K562 (cell line): ENCODE measurements around the gene SPCS3. TPM values are rescaled to one million over a fixed set of nuclear protein-coding genes. Genes with fewer than 3 reads are reported as not detected.

Experiments
- ATAC-seq: fragments of 200-7000 bp; cut with Tn5 transposase; 3 replicates; pipeline ENCODE4 v1.9.1; 2020; ENCODE audit warnings: moderate library complexity
- BruUV-seq: library from RNA; stranded (reverse); fragments of 400-500 nt; replicated peaks from 2 replicates; lab custom pipeline; 2021; lab: Mats Ljungman, UMichigan
- CTCF ChIA-PET: fragments of 300-600 bp; formaldehyde crosslinking; extraction: SDS; loops from one replicate; lab custom pipeline; 2021; ENCODE audit warnings: low intra/inter-chr PET ratio; lab: Yijun Ruan, JAX
- POLR2A ChIA-PET: fragments of 300-600, 350-650 bp; sonication (Branson Sonifier 250); formaldehyde crosslinking; extraction: SDS; loops from one replicate; lab custom pipeline; 2021; ENCODE audit warnings: antibody characterized with exemption, inconsistent platforms; lab: Yijun Ruan, JAX
- DNase-seq, 4 experiments: peaks; one replicate each; pipeline versions ENCODE4 v3.0.0 to v3.0.0-alpha.2; 2011 to 2018; ENCODE audit warnings: low spot score in 3 of 4, mixed read lengths in 3 of 4; ENCODE audit errors: extremely low read depth in 1 of 4
- FAIRE-seq: peaks from 2 replicates; lab custom pipeline; 2011; peaks lifted over from hg19 to GRCh38; lab: Jason Lieb, UNC
- H2AFZ ChIP-seq: 2 replicates; pipeline ENCODE4 v1.6.0; 2011; ENCODE audit warnings: low read depth, low read length, control low read depth, inconsistent platforms
- H3K27ac ChIP-seq: fragments of 200-600 bp; 3 replicates; pipeline ENCODE4 v1.8.0; 2011; ENCODE audit warnings: low read depth, mild to moderate bottlenecking, control low read depth, inconsistent platforms, low read length, moderate library complexity, mixed read lengths; ENCODE audit errors: extremely low read depth
- H3K27me3 ChIP-seq, 2 experiments: fragments of 300-600 bp in 1 of 2; 2 replicates in 1 of 2; 3 replicates in 1 of 2; pipeline versions ENCODE4 v1.6.0 to v1.8.0; 2011; ENCODE audit warnings: inconsistent platforms in 2 of 2, low read length in 2 of 2, mild to moderate bottlenecking in 1 of 2, mixed read lengths in 1 of 2, moderate library complexity in 1 of 2; ENCODE audit not compliant: control insufficient read depth in 2 of 2, insufficient read depth in 2 of 2
- H3K36me3 ChIP-seq: fragments of 300-600 bp; 3 replicates; pipeline ENCODE4 v1.8.0; 2011; ENCODE audit warnings: mild to moderate bottlenecking, low read length, inconsistent platforms; ENCODE audit not compliant: control insufficient read depth, insufficient read depth
- H3K4me1 ChIP-seq, 2 experiments: fragments of 200-600 bp in 1 of 2; replicated peaks in 1 of 2; 2 replicates in 1 of 2; 3 replicates in 1 of 2; pipeline versions ENCODE4 v1.5.1 to v1.8.0; 2011; ENCODE audit warnings: inconsistent platforms in 2 of 2, low read length in 2 of 2, mild to moderate bottlenecking in 1 of 2, mixed read lengths in 1 of 2, moderate library complexity in 1 of 2; ENCODE audit not compliant: control insufficient read depth in 2 of 2, insufficient read depth in 2 of 2
- H3K4me2 ChIP-seq: 2 replicates; pipeline ENCODE4 v1.6.1; 2011; ENCODE audit warnings: low read length, control low read depth, inconsistent platforms, mixed read lengths; ENCODE audit not compliant: insufficient read depth
- H3K4me3 ChIP-seq: fragments of 200-600 bp; sonication (generic), shearing (Covaris generic); 2 replicates; pipeline ENCODE4 v1.5.1; 2016; ENCODE audit warnings: control low read depth, inconsistent platforms
- H3K79me2 ChIP-seq: fragments of 200-600 bp; 3 replicates; pipeline ENCODE4 v1.8.0; 2011; ENCODE audit warnings: low read length, inconsistent platforms; ENCODE audit not compliant: control insufficient read depth, insufficient read depth
- H3K9ac ChIP-seq, 2 experiments: 2 replicates each; pipeline versions ENCODE4 v1.6.0 to v1.6.1; 2011; ENCODE audit warnings: low read depth in 2 of 2, low read length in 2 of 2, control low read depth in 1 of 2, inconsistent platforms in 1 of 2, mild to moderate bottlenecking in 1 of 2, mixed read lengths in 1 of 2; ENCODE audit not compliant: insufficient read depth in 1 of 2
- H3K9me1 ChIP-seq: one replicate; pipeline ENCODE4 v1.6.0; 2011; ENCODE audit warnings: inconsistent platforms, mild to moderate bottlenecking, low read length, moderate library complexity; ENCODE audit not compliant: control insufficient read depth, insufficient read depth
- H3K9me3 ChIP-seq: replicated peaks from 2 replicates; pipeline ENCODE4 v1.5.1; 2011; ENCODE audit warnings: low read depth, low read length, inconsistent platforms; ENCODE audit not compliant: control insufficient read depth, insufficient read depth
- H4K20me1 ChIP-seq: replicated peaks from 2 replicates; pipeline ENCODE4 v1.6.1; 2011; ENCODE audit warnings: low read length, inconsistent platforms, mixed read lengths; ENCODE audit not compliant: control insufficient read depth, insufficient read depth
- HNRNPK ChIP-seq: fragments of 200-400 bp; formaldehyde crosslinking; IDR thresholded peaks from one replicate; pipeline ENCODE4 v1.6.1; 2018; ENCODE audit warnings: mild to moderate bottlenecking, low read depth, low read length; ENCODE audit not compliant: poor library complexity, severe bottlenecking
- NR2F6 ChIP-seq: fragments of 450-650 bp; formaldehyde crosslinking; IDR thresholded peaks from 2 replicates; pipeline ENCODE4 v1.4.0; 2020; ENCODE audit warnings: mild to moderate bottlenecking
- POLR2AphosphoS2 ChIP-seq: IDR thresholded peaks from 2 replicates; pipeline ENCODE4 v1.6.1; 2012; ENCODE audit warnings: low read length, improper control_type of control experiment
- POLR2B ChIP-seq: fragments of 450-650 bp; IDR thresholded peaks from 2 replicates; pipeline ENCODE4 v1.6.1; 2018; ENCODE audit warnings: low read depth; ENCODE audit not compliant: partially characterized antibody
- SPI1 ChIP-seq: IDR thresholded peaks from 2 replicates; pipeline ENCODE4 v1.6.1; 2011; ENCODE audit warnings: low read depth, low read length, control low read depth, borderline replicate concordance
- THRB ChIP-seq: fragments of 450-650 bp; formaldehyde crosslinking; conservative IDR thresholded peaks from 2 replicates; pipeline ENCODE4 v1.4.0; 2022; ENCODE audit warnings: mild to moderate bottlenecking, missing genetic modification characterization
- ZNF239 ChIP-seq: fragments of 250-450 bp; sonication (Bioruptor Pico); IDR thresholded peaks from 2 replicates; pipeline ENCODE4 v1.4.0; 2020; ENCODE audit warnings: mild to moderate bottlenecking
- ZNF583 ChIP-seq: fragments of 250-450 bp; sonication (Bioruptor Pico); IDR thresholded peaks from 2 replicates; pipeline ENCODE4 v1.4.0; 2020
- WGBS: fragments of 100-300 bp; shearing (Covaris generic); methylation state at CpG from one replicate; pipeline ENCODE4 v1.1.6; 2016; ENCODE audit warnings: low coverage, mixed read lengths; ENCODE audit not compliant: insufficient coverage; ENCODE audit errors: missing lambda C conversion rate; 5-methylcytosine and 5-hydroxymethylcytosine counted together
- in situ Hi-C: fragments of 300-500 bp; cut with MboI; formaldehyde crosslinking; loops from 4 replicates; pipeline ENCODE4 v1.15.0; 2018; ENCODE audit warnings: inconsistent platforms, mixed read lengths
- intact Hi-C: fragments of 100-400 bp; cut with micrococcal nuclease; formaldehyde crosslinking; loops from 2 replicates; pipeline ENCODE4 v1.14.2; 2022
- polyA plus RNA-seq, 8 experiments: library from polyadenylated mRNA; depleted of rRNA in 4 of 8; stranded (reverse) in 5 of 8; unstranded in 3 of 8; fragments of >200 nt; fragmentation: Nextera tagmentation in 2 of 8; fragmentation: Illumina TruSeq in 1 of 8; extraction: Ambion mirVana in 2 of 8; extraction: Trizol in 1 of 8; gene quantifications; 2 replicates each; pipeline versions ENCODE4 v1.2.1 to v1.2.3, GENCODE V29; 2011 to 2014; ENCODE audit warnings: inconsistent platforms in 1 of 8, missing spikeins in 1 of 8
- total RNA-seq, 7 experiments: library from RNA; depleted of rRNA in 6 of 7; stranded (reverse); fragments of >200 nt in 6 of 7; fragmentation: Illumina TruSeq in 2 of 7; extraction: Trizol in 2 of 7; gene quantifications; 2 replicates each; pipeline versions ENCODE4 v1.2.1 to v1.2.3, GENCODE V29; 2011 to 2021; ENCODE audit warnings: low replicate concordance in 1 of 7
- TF ChIP-seq, protein P1 (sequence below): sonication (generic); formaldehyde crosslinking; IDR thresholded peaks from 2 replicates; pipeline ENCODE4 v1.8.0; 2022; ENCODE audit warnings: mild to moderate bottlenecking, missing genetic modification reagents, borderline replicate concordance

The SPCS3 gene
- total and polyA plus RNA-seq, 9 of the 15 experiments (the other 6 are each of a cell fraction or from before 2014, with no cell fraction given) = 64.6 to 196 (median 85.4) TPM

DNA sequence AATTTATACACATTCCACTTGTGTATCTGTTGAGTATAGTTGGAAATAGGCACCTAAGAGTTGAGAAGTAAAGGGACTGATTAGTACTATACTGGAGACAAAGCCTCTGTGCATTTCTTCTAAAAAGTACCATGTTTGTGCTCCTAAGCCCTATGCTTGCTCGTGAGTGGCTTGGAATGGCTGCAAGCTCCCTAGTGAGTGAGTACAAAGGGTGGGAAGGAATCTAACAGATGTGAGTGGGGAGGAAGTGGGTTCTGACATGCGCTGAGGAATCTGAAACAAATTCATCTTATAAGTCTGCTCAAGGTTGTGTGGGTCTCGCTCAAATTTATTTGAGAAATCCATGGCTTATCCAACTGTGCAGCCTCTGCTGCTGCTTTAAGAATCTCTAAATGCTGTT is 13.3 kb downstream of the SPCS3 start:
- 59% methylated on average over 3 of the region's 3 CpGs for WGBS
- Histone ChIP-seq H3K27me3 (no peaks in the 10 kb centered on the region), H3K4me2 (no peak overlapping the region), H2AFZ (no peak overlapping the region), H3K27ac (no peak overlapping the region), H3K79me2 (peaks cover 12% of the 10 kb centered on the region; the same call in 1 of the 3 replicates), H4K20me1 (no peaks in the 10 kb centered on the region), H3K4me3 (no peak overlapping the region), H3K9me1 (no peaks in the 10 kb centered on the region), H3K4me1 (no peaks in the 10 kb centered on the region; a peak in 1 of 5 replicates), H3K9me3 (no peaks in the 10 kb centered on the region), H3K36me3 (peaks cover 41% of the 10 kb centered on the region), H3K9ac (no peak overlapping the region)
- no peak for DNase-seq
- BruUV-seq = no TSS peak
- in situ Hi-C loops (loop anchor here (25.0 kb wide), 1 partner anchor 371 kb away; no protein-coding TSS in a partner anchor), intact Hi-C loops (loop anchor here (10.0 kb wide), 1 partner anchor 1568 kb away; no protein-coding TSS in a partner anchor)
- POLR2A ChIA-PET = interaction anchor here (0.6 to 3.3 kb wide), 3 partner anchors 8 to 263 kb away, joined by 3 to 12 read pairs (median 4); no protein-coding TSS in a partner anchor
- no peak for FAIRE-seq
- TF ChIP-seq ZNF583 (CRISPR knock-in tag) = no peak
- TF ChIP-seq ZNF239 (CRISPR knock-in tag) = no peak
- peak; percentile 16 for TF ChIP-seq POLR2B
- no peak for TF ChIP-seq NR2F6
- 0 out of 2 replicates have a peak, but pooled peaks have one; percentile 12 for TF ChIP-seq POLR2AphosphoS2
- no peak for TF ChIP-seq THRB (CRISPR knock-in tag)
- TF ChIP-seq, protein P1, sequence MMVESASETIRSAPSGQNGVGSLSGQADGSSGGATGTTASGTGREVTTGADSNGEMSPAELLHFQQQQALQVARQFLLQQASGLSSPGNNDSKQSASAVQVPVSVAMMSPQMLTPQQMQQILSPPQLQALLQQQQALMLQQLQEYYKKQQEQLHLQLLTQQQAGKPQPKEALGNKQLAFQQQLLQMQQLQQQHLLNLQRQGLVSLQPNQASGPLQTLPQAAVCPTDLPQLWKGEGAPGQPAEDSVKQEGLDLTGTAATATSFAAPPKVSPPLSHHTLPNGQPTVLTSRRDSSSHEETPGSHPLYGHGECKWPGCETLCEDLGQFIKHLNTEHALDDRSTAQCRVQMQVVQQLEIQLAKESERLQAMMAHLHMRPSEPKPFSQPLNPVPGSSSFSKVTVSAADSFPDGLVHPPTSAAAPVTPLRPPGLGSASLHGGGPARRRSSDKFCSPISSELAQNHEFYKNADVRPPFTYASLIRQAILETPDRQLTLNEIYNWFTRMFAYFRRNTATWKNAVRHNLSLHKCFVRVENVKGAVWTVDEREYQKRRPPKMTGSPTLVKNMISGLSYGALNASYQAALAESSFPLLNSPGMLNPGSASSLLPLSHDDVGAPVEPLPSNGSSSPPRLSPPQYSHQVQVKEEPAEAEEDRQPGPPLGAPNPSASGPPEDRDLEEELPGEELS = no peak
- TF ChIP-seq HNRNPK = no peak
- peak; percentile 8; the same call in 1 of the 2 replicates for TF ChIP-seq SPI1
- ATAC-seq = peak; percentile 68
- CTCF ChIA-PET = no interaction called here
